ENCODE measurements around the gene ZRANB3.

DNA sequence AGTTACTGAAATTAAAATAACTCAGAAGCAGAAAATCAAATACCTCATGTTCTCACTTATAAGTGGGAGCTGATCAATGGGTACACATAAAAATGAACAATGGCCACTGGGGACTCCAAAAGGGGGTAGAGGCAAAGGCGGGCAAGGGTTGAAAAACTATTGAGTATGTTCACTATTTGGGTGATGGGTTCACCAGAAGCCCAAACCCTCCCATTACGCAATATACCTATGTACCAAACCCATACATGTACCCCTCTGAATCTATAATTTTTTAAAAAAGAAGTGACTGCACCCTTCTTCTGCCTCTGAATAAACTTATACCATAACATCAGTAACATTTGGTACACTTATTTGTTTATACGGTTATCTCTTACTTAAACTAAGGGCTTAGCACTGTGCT is 119.4 kb downstream of the ZRANB3 start:
- TF ChIP-seq, protein P1, sequence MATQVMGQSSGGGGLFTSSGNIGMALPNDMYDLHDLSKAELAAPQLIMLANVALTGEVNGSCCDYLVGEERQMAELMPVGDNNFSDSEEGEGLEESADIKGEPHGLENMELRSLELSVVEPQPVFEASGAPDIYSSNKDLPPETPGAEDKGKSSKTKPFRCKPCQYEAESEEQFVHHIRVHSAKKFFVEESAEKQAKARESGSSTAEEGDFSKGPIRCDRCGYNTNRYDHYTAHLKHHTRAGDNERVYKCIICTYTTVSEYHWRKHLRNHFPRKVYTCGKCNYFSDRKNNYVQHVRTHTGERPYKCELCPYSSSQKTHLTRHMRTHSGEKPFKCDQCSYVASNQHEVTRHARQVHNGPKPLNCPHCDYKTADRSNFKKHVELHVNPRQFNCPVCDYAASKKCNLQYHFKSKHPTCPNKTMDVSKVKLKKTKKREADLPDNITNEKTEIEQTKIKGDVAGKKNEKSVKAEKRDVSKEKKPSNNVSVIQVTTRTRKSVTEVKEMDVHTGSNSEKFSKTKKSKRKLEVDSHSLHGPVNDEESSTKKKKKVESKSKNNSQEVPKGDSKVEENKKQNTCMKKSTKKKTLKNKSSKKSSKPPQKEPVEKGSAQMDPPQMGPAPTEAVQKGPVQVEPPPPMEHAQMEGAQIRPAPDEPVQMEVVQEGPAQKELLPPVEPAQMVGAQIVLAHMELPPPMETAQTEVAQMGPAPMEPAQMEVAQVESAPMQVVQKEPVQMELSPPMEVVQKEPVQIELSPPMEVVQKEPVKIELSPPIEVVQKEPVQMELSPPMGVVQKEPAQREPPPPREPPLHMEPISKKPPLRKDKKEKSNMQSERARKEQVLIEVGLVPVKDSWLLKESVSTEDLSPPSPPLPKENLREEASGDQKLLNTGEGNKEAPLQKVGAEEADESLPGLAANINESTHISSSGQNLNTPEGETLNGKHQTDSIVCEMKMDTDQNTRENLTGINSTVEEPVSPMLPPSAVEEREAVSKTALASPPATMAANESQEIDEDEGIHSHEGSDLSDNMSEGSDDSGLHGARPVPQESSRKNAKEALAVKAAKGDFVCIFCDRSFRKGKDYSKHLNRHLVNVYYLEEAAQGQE (IDR thresholded peaks at IDR 0.05): no peak
- TF ChIP-seq, protein P2, sequence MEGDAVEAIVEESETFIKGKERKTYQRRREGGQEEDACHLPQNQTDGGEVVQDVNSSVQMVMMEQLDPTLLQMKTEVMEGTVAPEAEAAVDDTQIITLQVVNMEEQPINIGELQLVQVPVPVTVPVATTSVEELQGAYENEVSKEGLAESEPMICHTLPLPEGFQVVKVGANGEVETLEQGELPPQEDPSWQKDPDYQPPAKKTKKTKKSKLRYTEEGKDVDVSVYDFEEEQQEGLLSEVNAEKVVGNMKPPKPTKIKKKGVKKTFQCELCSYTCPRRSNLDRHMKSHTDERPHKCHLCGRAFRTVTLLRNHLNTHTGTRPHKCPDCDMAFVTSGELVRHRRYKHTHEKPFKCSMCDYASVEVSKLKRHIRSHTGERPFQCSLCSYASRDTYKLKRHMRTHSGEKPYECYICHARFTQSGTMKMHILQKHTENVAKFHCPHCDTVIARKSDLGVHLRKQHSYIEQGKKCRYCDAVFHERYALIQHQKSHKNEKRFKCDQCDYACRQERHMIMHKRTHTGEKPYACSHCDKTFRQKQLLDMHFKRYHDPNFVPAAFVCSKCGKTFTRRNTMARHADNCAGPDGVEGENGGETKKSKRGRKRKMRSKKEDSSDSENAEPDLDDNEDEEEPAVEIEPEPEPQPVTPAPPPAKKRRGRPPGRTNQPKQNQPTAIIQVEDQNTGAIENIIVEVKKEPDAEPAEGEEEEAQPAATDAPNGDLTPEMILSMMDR (IDR thresholded peaks at IDR 0.05; ENCODE audit: low read depth, low read length, missing input control): no peak

Measured in liver (tissue), 2 donors.